Measurements from ENCODE around the gene UBE2Q1.

DNA sequence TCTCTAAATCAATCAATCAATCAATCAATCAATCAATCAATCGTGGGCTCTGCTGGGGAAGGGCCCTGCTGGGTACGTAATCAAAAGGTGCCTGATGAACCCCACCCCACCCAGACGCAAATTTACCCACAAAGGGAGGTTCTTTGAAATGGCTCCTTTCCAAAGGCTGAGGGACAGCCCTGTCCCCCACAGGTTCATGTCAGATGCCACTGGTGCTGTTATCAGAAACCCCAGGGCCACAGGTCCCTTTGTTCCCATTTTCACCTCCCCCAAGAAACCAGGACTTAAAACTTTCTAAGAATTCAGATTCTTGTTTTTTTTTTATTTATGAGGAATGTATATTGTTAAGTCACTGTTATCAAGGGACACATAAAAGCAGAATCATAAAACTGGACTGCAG is 23.3 kb upstream of the UBE2Q1 start:
- no peak for TF ChIP-seq POLR2A (IDR thresholded peaks at IDR 0.05; ENCODE audit: low read depth, low read length)
- TF ChIP-seq, protein P1, sequence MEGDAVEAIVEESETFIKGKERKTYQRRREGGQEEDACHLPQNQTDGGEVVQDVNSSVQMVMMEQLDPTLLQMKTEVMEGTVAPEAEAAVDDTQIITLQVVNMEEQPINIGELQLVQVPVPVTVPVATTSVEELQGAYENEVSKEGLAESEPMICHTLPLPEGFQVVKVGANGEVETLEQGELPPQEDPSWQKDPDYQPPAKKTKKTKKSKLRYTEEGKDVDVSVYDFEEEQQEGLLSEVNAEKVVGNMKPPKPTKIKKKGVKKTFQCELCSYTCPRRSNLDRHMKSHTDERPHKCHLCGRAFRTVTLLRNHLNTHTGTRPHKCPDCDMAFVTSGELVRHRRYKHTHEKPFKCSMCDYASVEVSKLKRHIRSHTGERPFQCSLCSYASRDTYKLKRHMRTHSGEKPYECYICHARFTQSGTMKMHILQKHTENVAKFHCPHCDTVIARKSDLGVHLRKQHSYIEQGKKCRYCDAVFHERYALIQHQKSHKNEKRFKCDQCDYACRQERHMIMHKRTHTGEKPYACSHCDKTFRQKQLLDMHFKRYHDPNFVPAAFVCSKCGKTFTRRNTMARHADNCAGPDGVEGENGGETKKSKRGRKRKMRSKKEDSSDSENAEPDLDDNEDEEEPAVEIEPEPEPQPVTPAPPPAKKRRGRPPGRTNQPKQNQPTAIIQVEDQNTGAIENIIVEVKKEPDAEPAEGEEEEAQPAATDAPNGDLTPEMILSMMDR (conservative IDR thresholded peaks at IDR 0.05; ENCODE audit: low read depth, low read length): no peak
- TF ChIP-seq RAD21 (IDR thresholded peaks at IDR 0.05; ENCODE audit: low read length): no peak
- TF ChIP-seq, protein P2, sequence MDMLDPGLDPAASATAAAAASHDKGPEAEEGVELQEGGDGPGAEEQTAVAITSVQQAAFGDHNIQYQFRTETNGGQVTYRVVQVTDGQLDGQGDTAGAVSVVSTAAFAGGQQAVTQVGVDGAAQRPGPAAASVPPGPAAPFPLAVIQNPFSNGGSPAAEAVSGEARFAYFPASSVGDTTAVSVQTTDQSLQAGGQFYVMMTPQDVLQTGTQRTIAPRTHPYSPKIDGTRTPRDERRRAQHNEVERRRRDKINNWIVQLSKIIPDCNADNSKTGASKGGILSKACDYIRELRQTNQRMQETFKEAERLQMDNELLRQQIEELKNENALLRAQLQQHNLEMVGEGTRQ (IDR thresholded peaks at IDR 0.05; ENCODE audit: low read depth, low read length): no peak
- no peak for TF ChIP-seq RFX5 (IDR thresholded peaks at IDR 0.05; ENCODE audit: low read depth, low read length)
- no peak for TF ChIP-seq FOS (IDR thresholded peaks at IDR 0.05; ENCODE audit: low read depth, low read length)
- TF ChIP-seq MXI1 (IDR thresholded peaks at IDR 0.05; ENCODE audit: borderline replicate concordance, low read depth, low read length): no peak
- no peak for TF ChIP-seq MAFK (IDR thresholded peaks at IDR 0.05; ENCODE audit: low read depth, low read length)
- TF ChIP-seq BHLHE40 (IDR thresholded peaks at IDR 0.05; ENCODE audit: low read depth, low read length): no peak
- TF ChIP-seq MAZ (IDR thresholded peaks at IDR 0.05; ENCODE audit: borderline replicate concordance, low read depth, low read length): no peak
- no peak for TF ChIP-seq NFE2L2 (IDR thresholded peaks at IDR 0.05; ENCODE audit: low read depth, low read length)
- TF ChIP-seq, protein P3, sequence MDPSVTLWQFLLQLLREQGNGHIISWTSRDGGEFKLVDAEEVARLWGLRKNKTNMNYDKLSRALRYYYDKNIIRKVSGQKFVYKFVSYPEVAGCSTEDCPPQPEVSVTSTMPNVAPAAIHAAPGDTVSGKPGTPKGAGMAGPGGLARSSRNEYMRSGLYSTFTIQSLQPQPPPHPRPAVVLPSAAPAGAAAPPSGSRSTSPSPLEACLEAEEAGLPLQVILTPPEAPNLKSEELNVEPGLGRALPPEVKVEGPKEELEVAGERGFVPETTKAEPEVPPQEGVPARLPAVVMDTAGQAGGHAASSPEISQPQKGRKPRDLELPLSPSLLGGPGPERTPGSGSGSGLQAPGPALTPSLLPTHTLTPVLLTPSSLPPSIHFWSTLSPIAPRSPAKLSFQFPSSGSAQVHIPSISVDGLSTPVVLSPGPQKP (IDR thresholded peaks at IDR 0.05; ENCODE audit: borderline replicate concordance, low read depth, low read length): no peak
- no peak for TF ChIP-seq SMC3 (IDR thresholded peaks at IDR 0.05; ENCODE audit: low read depth, low read length)
- TF ChIP-seq CEBPB (IDR thresholded peaks at IDR 0.05; ENCODE audit: low read depth, low read length): no peak

Data from IMR-90 (cell line).